Raji (cell line): ENCODE data around the gene RAD18.

Experiments used
- POLR2A ChIP-seq: IDR thresholded peaks from 2 replicates; pipeline ENCODE4 v1.6.1; 2011; ENCODE audit warnings: low read depth, low read length, control low read depth; ENCODE audit not compliant: insufficient read depth

Gene RAD18

GRCh38 chr3:8835385-8835784, 127.9 kb downstream of the RAD18 start:
- no peak for TF ChIP-seq POLR2A

- TF ChIP-seq POLR2A = no peak
Observed at GRCh38 chr3:8834974-8835373, 128.3 kb downstream of the RAD18 start.

- no peak for TF ChIP-seq POLR2A
Observed at GRCh38 chr3:8827641-8828040, 135.6 kb downstream of the RAD18 start.
